PFSK-1 (cell line): ENCODE measurements around the gene TBP.

Source experiments
- FOXP2 ChIP-seq: optimal IDR thresholded peaks from 2 replicates; pipeline ENCODE3; 2011; ENCODE audit warnings: borderline replicate concordance, control low read depth, inconsistent platforms; ENCODE audit not compliant: insufficient read depth; ENCODE audit errors: extremely low read length, extremely low read depth
- POLR2AphosphoS5 ChIP-seq: IDR thresholded peaks from 2 replicates; pipeline ENCODE4 v1.6.1; 2012; ENCODE audit warnings: low read depth, mild to moderate bottlenecking, control low read depth, low read length, moderate library complexity
- REST ChIP-seq, 2 experiments: IDR thresholded peaks; 2 replicates each; pipeline versions ENCODE4 v1.6.1 to v1.8.0; 2011 to 2012; ENCODE audit warnings: low read depth in 2 of 2, low read length in 2 of 2, control low read depth in 1 of 2, inconsistent platforms in 1 of 2, mild to moderate bottlenecking in 1 of 2, moderate library complexity in 1 of 2; ENCODE audit not compliant: insufficient read depth in 1 of 2
- SIN3A ChIP-seq: IDR thresholded peaks from 2 replicates; pipeline ENCODE4 v1.6.1; 2012; ENCODE audit warnings: mild to moderate bottlenecking, low read length, moderate library complexity, borderline replicate concordance; ENCODE audit not compliant: insufficient read depth
- TAF1 ChIP-seq: IDR thresholded peaks from 2 replicates; pipeline ENCODE4 v1.6.1; 2012; ENCODE audit warnings: low read length, control low read depth, borderline replicate concordance; ENCODE audit not compliant: insufficient read depth

GRCh38 chr6:170536671-170537070, 17.5 kb upstream of the TBP start:
- TF ChIP-seq POLR2AphosphoS5 = no peak
- no peak for TF ChIP-seq TAF1
- no peak for TF ChIP-seq REST (IDR thresholded peaks at IDR 0.05; ENCODE audit: insufficient read depth in 1 of 2, low read depth in 2 of 2, low read length in 2 of 2)
- no peak for TF ChIP-seq SIN3A
- no peak for TF ChIP-seq FOXP2
